GM10847 (cell line): ENCODE data around the gene USP2.

Experiments
- POLR2A ChIP-seq: IDR thresholded peaks from 2 replicates; pipeline ENCODE4 v1.6.1; 2011; ENCODE audit not compliant: insufficient read length; ENCODE audit errors: extremely low read depth

The USP2 gene

GRCh38 chr11:119336744-119337469 lies 44.6 kb downstream of the USP2 start:
- TF ChIP-seq POLR2A = no peak

- TF ChIP-seq POLR2A = no peak
Measured at GRCh38 chr11:119335655-119336543, 45.6 kb downstream of the USP2 start.

- TF ChIP-seq POLR2A = no peak
Measured at GRCh38 chr11:119335091-119335654, 46.3 kb downstream of the USP2 start.

- peak; percentile 68 for TF ChIP-seq POLR2A
Measured at GRCh38 chr11:119334174-119334930, 47.1 kb downstream of the USP2 start, which contains the start of gene RNF26. Gene RNF26, plus strand, starts transcription at chr11:119334527. Its CDS starts 596 bp downstream, at chr11:119335123.

GRCh38 chr11:119332111-119332765 lies 49.3 kb downstream of the USP2 start:
- no peak for TF ChIP-seq POLR2A

GRCh38 chr11:119330237-119330636 lies 51.3 kb downstream of the USP2 start:
- TF ChIP-seq POLR2A = no peak

- no peak for TF ChIP-seq POLR2A
Measured at GRCh38 chr11:119329320-119329719, 52.2 kb downstream of the USP2 start.

GRCh38 chr11:119324189-119324588 lies 57.3 kb downstream of the USP2 start:
- TF ChIP-seq POLR2A = no peak

GRCh38 chr11:119323532-119324033 lies 57.9 kb downstream of the USP2 start:
- no peak for TF ChIP-seq POLR2A

- TF ChIP-seq POLR2A = no peak
Measured at GRCh38 chr11:119322921-119323531, 58.5 kb downstream of the USP2 start.

- no peak for TF ChIP-seq POLR2A
Measured at GRCh38 chr11:119322360-119322739, 59.1 kb downstream of the USP2 start.

GRCh38 chr11:119320776-119321524 lies 60.5 kb downstream of the USP2 start:
- TF ChIP-seq POLR2A = peak; percentile 65

- TF ChIP-seq POLR2A = no peak
Measured at GRCh38 chr11:119320240-119320775, 61.2 kb downstream of the USP2 start.
